KBM-7 (cell line): ENCODE data around the gene STXBP2.
A peak's percentile ranks its signal among the peaks of the same experiment; 100 is the strongest.

Source experiments
- DNase-seq: peaks from one replicate; pipeline ENCODE4 v3.0.0-alpha.2; 2015
- in situ Hi-C: fragments of 300-500 bp; cut with MboI; formaldehyde crosslinking; loops from 2 replicates; pipeline ENCODE4 v1.14.3; 2020; ENCODE audit warnings: low sequenced_read_pairs, low pct_unique_long_range_greater_than_20kb, mixed read lengths

Gene STXBP2

GRCh38 chr19:7674010-7675005, 37.4 kb downstream of the STXBP2 start:
- in situ Hi-C loops, result no loop called here
- DNase-seq, result peak; percentile 90

GRCh38 chr19:7676376-7676775, 39.5 kb downstream of the STXBP2 start:
- peak; percentile 90 for DNase-seq
- in situ Hi-C loops, result no loop called here

DNA sequence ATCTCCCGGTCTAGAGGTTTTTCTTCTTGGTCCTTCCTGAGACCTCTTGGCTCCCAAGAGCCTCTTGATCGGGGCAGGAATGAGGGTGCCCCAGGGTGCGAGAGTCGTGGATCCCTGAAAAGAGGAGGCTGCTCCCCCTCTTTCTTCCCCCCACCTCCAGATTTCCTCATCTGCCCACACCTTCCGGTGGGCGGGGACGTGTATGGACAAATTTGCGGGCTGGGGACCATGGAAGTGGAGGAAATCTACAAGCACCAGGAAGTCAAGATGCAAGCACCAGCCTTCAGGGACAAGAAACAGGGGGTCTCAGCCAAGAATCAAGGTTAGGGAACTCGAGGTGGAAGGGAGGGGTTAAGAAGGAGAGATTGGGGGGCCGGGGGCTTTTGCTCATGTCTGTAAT, 39.9 kb downstream of the STXBP2 start, which contains the start of gene MCEMP1:
Gene MCEMP1 (plus strand): TSS at position 237 of the 400 bp plus-strand sequence. CDS start 31 bp downstream, at position 268.
- in situ Hi-C loops, result no loop called here
- no peak for DNase-seq

DNA sequence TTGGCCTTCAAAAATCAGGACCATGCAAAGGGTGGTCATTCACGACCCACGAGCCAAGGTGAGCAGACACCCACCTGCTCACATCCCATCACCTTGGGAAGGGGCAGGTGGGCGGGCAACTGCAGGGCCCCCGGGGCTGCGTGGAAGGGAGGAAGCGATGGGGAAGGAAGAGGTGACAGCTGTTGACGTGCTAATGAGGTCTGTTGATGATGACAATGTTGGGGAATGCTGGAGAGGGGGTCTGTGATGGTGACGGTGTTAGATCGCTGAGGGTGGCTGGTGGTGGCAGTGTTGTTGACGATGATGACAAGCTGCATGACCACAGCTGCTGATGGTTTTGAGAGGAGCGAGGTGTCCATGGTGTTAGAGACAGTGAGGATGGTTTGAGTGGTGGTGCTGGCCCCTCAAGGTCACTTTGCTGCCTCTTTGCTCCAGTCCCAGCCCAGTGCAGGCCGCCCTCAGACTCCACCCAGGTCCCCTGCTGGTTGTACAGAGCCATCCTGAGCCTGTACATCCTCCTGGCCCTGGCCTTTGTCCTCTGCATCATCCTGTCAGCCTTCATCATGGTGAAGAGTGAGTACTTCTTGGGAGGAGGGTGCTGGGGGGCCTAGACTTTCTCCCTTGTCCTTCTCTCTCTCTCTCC, 40.9 kb downstream of the STXBP2 start:
- DNase-seq, result no peak
- in situ Hi-C loops, result no loop called here

DNA sequence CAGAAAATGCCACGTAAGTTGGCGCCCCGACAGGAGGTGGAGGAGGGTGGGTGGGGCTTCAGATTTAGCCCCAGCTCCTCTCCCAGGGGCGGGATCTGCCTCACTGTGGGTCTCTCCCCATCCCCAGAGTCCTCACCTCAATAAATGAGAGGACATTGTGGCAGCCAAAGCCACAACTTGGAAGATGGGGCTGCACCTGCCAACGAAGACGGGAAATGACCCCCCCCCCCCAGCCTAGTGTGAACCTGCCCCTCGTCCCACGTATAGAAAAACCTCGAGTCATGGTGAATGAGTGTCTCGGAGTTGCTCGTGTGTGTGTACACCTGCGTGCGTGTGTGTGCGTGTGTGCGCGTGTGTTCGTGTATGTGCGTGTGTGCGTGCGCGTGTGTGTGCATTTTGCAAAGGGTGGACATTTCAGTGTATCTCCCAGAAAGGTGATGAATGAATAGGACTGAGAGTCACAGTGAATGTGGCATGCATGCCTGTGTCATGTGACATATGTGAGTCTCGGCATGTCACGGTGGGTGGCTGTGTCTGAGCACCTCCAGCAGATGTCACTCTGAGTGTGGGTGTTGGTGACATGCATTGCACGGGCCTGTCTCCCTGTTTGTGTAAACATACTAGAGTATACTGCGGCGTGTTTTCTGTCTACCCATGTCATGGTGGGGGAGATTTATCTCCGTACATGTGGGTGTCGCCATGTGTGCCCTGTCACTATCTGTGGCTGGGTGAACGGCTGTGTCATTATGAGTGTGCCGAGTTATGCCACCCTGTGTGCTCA, 42.3 kb downstream of the STXBP2 start:
- DNase-seq, result peak; percentile 20
- in situ Hi-C loops, result no loop called here

DNA sequence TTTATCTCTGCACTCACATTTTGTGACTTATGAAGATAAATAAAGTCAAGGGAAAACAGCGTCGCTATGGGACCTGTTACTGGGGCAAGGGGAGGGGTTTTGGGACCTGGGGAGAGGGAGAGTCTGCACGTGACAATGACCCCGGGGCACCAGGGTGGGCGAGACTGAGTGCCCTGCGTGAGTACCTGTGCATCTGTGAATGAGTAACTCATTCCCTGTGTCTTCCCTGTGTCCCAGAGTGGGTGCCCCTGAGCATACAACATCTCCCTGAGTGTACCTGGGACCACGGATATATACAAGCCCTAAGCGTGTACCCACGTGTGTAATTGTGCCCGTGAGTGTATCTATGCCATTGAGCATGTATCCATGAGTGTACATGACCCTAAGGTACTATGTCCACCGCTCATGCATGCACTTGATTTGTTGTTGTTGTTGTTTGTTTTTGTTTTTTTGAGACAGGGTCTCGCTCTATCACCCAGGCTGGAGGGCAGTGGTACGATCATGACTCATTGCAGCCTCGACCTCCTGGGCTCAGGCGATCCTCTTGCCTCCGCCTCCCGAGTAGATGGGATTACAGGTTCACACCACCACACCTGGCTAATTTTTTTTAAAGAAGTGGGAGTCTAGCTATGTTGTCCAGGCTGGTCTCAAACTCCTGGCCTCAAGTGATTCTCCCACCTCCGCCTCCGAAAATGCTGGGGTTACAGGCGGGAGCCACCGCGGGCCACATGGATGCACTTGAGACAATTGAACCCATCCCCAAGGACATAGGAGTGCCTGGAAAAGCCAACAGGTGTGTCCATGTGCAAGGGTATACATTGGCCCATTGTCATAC, 43.1 kb downstream of the STXBP2 start:
- DNase-seq, result no peak
- in situ Hi-C loops, result no loop called here

- DNase-seq, result peak; percentile 85
- in situ Hi-C loops, result no loop called here
These were observed 43.9 kb downstream of the STXBP2 start, which contains the start of gene TRAPPC5 for GRCh38 chr19:7680606-7681339. Gene TRAPPC5, plus strand, starts transcription at chr19:7680833. Its CDS starts 1,421 bp downstream, at chr19:7682254.

- in situ Hi-C loops, result no loop called here
- peak; percentile 92 for DNase-seq
These were observed 44.6 kb downstream of the STXBP2 start for GRCh38 chr19:7681340-7682174.

GRCh38 chr19:7682175-7682855, 45.4 kb downstream of the STXBP2 start:
- in situ Hi-C loops, result no loop called here
- DNase-seq, result no peak

DNA sequence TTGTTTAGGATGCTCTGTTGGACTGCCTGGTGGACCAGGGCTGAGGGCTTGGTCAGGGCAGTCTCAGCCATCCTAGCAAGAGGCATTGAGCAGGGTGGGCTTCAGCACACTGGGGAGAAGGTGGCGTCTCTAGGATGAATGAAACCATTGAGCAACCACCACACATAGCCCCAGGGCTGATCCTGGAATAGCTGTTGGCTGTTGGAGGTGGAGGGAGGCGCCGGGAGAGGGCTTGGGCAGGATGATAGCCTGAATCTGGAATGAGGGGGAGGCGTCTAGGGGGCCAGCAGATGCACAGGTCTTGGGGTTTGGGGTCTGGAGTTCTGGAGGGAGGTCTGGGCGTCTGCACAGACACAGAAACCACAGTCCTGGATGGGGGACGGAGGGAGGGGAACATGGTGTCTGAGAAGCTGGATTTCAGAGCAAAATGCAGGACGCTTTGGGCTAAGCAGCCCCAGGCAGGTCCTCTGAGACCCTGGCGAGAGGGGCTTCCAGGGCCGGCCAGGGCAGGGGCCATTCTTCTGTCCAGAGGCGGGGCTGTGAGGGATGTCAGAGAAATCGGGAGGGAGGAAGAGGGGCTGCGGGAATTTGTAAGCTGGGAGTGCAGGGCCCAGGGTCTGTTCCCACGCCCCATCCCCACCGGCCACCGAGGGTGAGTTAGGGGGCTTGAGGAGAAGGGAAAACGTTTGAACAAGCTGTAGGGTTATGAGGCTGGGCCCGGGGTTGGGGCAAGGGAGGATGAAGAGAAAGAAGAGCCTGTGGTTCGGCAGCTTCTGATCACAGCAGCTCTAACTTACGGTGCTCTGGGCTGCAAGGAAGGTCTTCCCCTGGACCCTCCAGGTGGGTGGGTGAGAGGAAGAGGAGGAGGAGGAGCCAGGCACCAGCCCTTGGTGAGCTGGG, 48.9 kb downstream of the STXBP2 start:
- no peak for DNase-seq
- in situ Hi-C loops, result no loop called here

GRCh38 chr19:7687177-7687576, 50.3 kb downstream of the STXBP2 start:
- in situ Hi-C loops, result no loop called here
- no peak for DNase-seq

- no peak for DNase-seq
- in situ Hi-C loops, result no loop called here
These were observed 52.3 kb downstream of the STXBP2 start for GRCh38 chr19:7689165-7689564.

- in situ Hi-C loops, result no loop called here
- no peak for DNase-seq
These were observed 53.9 kb downstream of the STXBP2 start for GRCh38 chr19:7690779-7691258.

DNA sequence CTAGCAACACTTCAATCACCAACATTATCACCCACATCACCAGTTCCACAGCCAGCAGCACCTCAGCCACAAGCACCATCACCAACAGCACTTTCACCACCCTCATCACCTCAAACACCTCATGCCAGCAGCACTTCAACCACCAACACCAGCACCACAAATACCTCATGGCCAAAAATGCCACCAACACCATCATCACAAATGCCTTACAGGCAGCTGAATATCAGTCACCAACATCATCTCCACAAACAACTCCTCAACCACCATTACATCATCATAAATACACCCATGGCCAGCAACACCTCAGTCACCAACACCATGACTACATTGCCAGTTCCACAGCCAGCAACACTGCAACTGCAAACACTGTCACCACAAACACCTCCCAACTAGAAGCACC, 54.6 kb downstream of the STXBP2 start:
- no peak for DNase-seq
- in situ Hi-C loops, result no loop called here

DNA sequence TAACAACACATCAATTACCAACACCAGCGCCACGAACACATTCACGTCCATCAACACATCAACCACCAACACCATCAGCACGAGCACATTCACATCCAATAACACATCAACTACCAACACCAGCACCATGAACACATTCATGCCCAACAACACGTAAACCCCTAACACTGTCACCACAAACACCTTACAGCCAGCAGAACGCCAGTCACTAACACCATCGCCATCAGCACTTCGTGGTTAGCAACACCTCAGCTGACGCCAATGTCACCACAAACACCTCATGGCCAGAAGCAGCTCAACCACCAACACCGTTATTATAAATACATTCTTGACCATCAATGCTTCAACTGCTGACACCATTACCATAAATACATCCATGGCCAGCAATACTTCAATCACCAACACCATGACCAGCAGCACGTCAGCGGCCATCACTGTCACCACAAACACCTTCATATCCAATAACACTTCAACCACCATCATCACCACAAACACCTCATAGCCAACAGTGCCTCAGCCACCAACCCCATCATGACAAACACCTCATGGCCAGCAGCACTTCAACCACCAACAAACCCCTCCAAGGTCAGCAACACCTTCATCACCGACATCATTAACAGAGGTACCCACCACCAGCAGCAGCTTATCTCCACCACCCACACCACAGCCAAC, 55.6 kb downstream of the STXBP2 start:
- in situ Hi-C loops, result no loop called here
- no peak for DNase-seq
